ENCODE measurements around the gene TIPRL. TPM values are rescaled to one million over a fixed set of nuclear protein-coding genes. Genes with fewer than 3 reads are reported as not detected.

The TIPRL gene
- total and polyA plus RNA-seq, 2 donors (not counting 1 experiment from before 2014, with no cell fraction given) = 5.1 to 24.9 TPM

DNA sequence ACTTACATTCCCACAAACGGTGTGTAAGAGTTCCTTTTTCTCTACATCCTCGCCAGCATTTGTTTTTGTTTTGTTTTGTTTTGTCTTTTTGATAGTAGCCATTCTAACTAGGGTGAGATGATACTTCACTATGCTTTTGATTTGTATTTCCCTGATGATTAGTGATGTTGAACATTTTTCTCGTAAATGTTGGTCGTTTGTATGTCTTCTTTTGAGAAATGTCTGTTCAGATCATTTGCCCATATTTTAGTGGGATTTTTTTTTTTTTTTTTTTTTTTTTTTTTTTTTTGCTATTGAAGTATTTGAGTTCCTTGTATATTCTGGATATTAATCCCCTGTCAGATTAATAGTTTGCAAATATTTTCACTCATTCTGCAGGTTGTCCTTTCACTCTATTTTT, 22.9 kb upstream of the TIPRL start:
- H3K79me2 ChIP-seq (ENCODE audit: control insufficient read depth, insufficient read depth, low read length) = no peaks in the 10 kb centered on the region
- no peak overlapping the region for H3K4me3 ChIP-seq (ENCODE audit: control extremely low read depth in 1 of 5, extremely low read depth in 1 of 5, insufficient read depth in 1 of 5, low read depth in 2 of 5, low read length in 4 of 5)
- H3K4me1 ChIP-seq (ENCODE audit: control insufficient read depth in 2 of 2, insufficient read depth in 2 of 2, low read length in 2 of 2) = no peaks in the 10 kb centered on the region
- Mint-ChIP-seq H3K4me1 (peaks cover 2% of the 10 kb centered on the region), H3K9me3 (ENCODE audit: insufficient read depth) (peaks cover 14% of the 10 kb centered on the region), H3K27ac (no peak overlapping the region), H3K27me3 (no peaks in the 10 kb centered on the region), H3K4me3 (no peak overlapping the region)
- H4K20me1 ChIP-seq (ENCODE audit: control insufficient read depth, insufficient read depth, low read length, poor library complexity, severe bottlenecking) = no peaks in the 10 kb centered on the region
- no peak overlapping the region for H3K27ac ChIP-seq (ENCODE audit: low read length in 2 of 2)
- DNase-seq (no peak), ATAC-seq (ENCODE audit: low read depth) (no peak)
- H3K4me2 ChIP-seq (replicated peaks; ENCODE audit: low read depth, low read length, poor library complexity, severe bottlenecking) = no peak overlapping the region
- H3K27me3 ChIP-seq (replicated peaks in 1 of 4; ENCODE audit: control extremely low read depth in 1 of 4, control insufficient read depth in 3 of 4, insufficient read depth in 4 of 4, low read length in 3 of 4) = no peaks in the 10 kb centered on the region
- intact Hi-C loops (cut with micrococcal nuclease) = no loop called here
- ChIA-PET CTCF (no interaction called here), POLR2A (no interaction called here)
- TF ChIP-seq EZH2 (IDR thresholded peaks at IDR 0.05; ENCODE audit: borderline replicate concordance, insufficient read depth, low read depth, low read length, poor library complexity, severe bottlenecking) = no peak
- TF ChIP-seq, protein P1, sequence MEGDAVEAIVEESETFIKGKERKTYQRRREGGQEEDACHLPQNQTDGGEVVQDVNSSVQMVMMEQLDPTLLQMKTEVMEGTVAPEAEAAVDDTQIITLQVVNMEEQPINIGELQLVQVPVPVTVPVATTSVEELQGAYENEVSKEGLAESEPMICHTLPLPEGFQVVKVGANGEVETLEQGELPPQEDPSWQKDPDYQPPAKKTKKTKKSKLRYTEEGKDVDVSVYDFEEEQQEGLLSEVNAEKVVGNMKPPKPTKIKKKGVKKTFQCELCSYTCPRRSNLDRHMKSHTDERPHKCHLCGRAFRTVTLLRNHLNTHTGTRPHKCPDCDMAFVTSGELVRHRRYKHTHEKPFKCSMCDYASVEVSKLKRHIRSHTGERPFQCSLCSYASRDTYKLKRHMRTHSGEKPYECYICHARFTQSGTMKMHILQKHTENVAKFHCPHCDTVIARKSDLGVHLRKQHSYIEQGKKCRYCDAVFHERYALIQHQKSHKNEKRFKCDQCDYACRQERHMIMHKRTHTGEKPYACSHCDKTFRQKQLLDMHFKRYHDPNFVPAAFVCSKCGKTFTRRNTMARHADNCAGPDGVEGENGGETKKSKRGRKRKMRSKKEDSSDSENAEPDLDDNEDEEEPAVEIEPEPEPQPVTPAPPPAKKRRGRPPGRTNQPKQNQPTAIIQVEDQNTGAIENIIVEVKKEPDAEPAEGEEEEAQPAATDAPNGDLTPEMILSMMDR (IDR thresholded peaks at IDR 0.05) = no peak
- no CpG with 5 or more reads among the region's 4 CpGs for WGBS (ENCODE audit: insufficient coverage)
- no peaks in the 10 kb centered on the region for H3K36me3 ChIP-seq (replicated peaks in 1 of 2; ENCODE audit: control extremely low read depth in 1 of 2, control insufficient read depth in 1 of 2, extremely low read depth in 1 of 2, insufficient read depth in 2 of 2, low read length in 1 of 2)
- H3K9ac ChIP-seq (ENCODE audit: low read length) = no peak overlapping the region
- peaks cover 2 to 18% (median 7%) of the 10 kb centered on the region in 3 donors for H3K9me3 ChIP-seq (ENCODE audit: control extremely low read depth in 1 of 3, control insufficient read depth in 2 of 3, insufficient read depth in 1 of 3, low read length in 2 of 3)
- H2AFZ ChIP-seq (ENCODE audit: insufficient read depth, low read depth, low read length, poor library complexity, severe bottlenecking) = no peak overlapping the region

DNA sequence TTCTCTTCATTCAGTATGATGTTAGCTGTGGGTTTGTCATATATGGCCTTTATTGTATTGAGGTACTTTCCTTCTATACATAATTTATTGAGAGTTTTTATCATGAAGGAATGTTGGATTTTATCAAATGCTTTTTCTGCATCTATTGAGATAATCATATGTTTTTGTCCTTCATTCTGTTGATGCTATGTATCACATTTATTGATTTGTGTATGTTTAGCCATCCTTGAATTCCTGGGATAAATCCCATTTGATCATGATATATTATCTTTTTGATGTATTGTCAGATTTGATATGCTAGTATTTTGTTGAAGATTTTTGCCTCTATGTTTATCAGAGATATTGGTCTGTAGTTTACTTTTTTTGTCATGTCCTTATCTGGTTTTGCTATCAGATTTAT, 21.1 kb upstream of the TIPRL start:
- no peak for ATAC-seq (ENCODE audit: low read depth)
- Histone ChIP-seq H3K9ac (ENCODE audit: low read length) (no peak overlapping the region), H3K4me1 (ENCODE audit: control insufficient read depth in 2 of 2, insufficient read depth in 2 of 2, low read length in 2 of 2) (peaks cover 0 to 4% of the 10 kb centered on the region in 2 donors), H3K4me2 (replicated peaks; ENCODE audit: low read depth, low read length, poor library complexity, severe bottlenecking) (no peak overlapping the region), H3K4me3 (ENCODE audit: control extremely low read depth in 1 of 5, extremely low read depth in 1 of 5, insufficient read depth in 1 of 5, low read depth in 2 of 5, low read length in 4 of 5) (no peak overlapping the region), H4K20me1 (ENCODE audit: control insufficient read depth, insufficient read depth, low read length, poor library complexity, severe bottlenecking) (no peaks in the 10 kb centered on the region), H3K36me3 (replicated peaks in 1 of 2; ENCODE audit: control extremely low read depth in 1 of 2, control insufficient read depth in 1 of 2, extremely low read depth in 1 of 2, insufficient read depth in 2 of 2, low read length in 1 of 2) (no peaks in the 10 kb centered on the region), H3K27ac (ENCODE audit: low read length in 2 of 2) (no peak overlapping the region), H3K9me3 (ENCODE audit: control extremely low read depth in 1 of 3, control insufficient read depth in 2 of 3, insufficient read depth in 1 of 3, low read length in 2 of 3) (peaks cover 7 to 23% (median 10%) of the 10 kb centered on the region in 3 donors), H3K79me2 (ENCODE audit: control insufficient read depth, insufficient read depth, low read length) (no peaks in the 10 kb centered on the region), H3K27me3 (replicated peaks in 1 of 4; ENCODE audit: control extremely low read depth in 1 of 4, control insufficient read depth in 3 of 4, insufficient read depth in 4 of 4, low read length in 3 of 4) (no peaks in the 10 kb centered on the region), H2AFZ (ENCODE audit: insufficient read depth, low read depth, low read length, poor library complexity, severe bottlenecking) (no peak overlapping the region)
- ChIA-PET POLR2A (no interaction called here), CTCF (no interaction called here)
- Mint-ChIP-seq H3K4me1 (peaks cover 6% of the 10 kb centered on the region), H3K9me3 (ENCODE audit: insufficient read depth) (peaks cover 14% of the 10 kb centered on the region), H3K4me3 (no peak overlapping the region), H3K27me3 (peaks cover 3% of the 10 kb centered on the region), H3K27ac (no peak overlapping the region)
- TF ChIP-seq, protein P1 (IDR thresholded peaks at IDR 0.05) = no peak
- no peak for TF ChIP-seq EZH2 (IDR thresholded peaks at IDR 0.05; ENCODE audit: borderline replicate concordance, insufficient read depth, low read depth, low read length, poor library complexity, severe bottlenecking)
- intact Hi-C loops (cut with micrococcal nuclease) = no loop called here
- no peak for DNase-seq

Measured in B cell (primary cell).